Tibial artery (tissue), 4 donors: ENCODE data around the gene NCKAP5.

Experiments used
- DNase-seq, 2 donors: peaks; one replicate each; pipeline ENCODE4 v3.0.0-alpha.2; 2019
- H3K27ac ChIP-seq, 2 donors: fragments of 200-600 bp; sonication (generic) in 1 of 2; 1 replicate in 1 of 2; 2 replicates in 1 of 2; pipeline ENCODE4 v1.5.1; 2018 to 2019; ENCODE audit warnings: mild to moderate bottlenecking in 1 of 2
- H3K27me3 ChIP-seq, 2 donors: fragments of 200-600 bp; sonication (generic) in 1 of 2; one replicate each; pipeline versions ENCODE4 v1.5.1 to v1.6.0; 2016 to 2019
- H3K36me3 ChIP-seq, 3 donors: fragments of 200-600 bp; sonication (generic) in 2 of 3; one replicate each; pipeline ENCODE4 v1.5.1; 2016 to 2019; ENCODE audit warnings: mild to moderate bottlenecking in 2 of 3
- H3K4me1 ChIP-seq, 4 donors: fragments of 200-600 bp; sonication (generic) in 2 of 4; 1 replicate in 3 of 4; 2 replicates in 1 of 4; pipeline ENCODE4 v1.5.1; 2016 to 2019
- H3K4me3 ChIP-seq, 2 donors: fragments of 200-600 bp; sonication (generic) in 1 of 2; 1 replicate in 1 of 2; 2 replicates in 1 of 2; pipeline ENCODE4 v1.5.1; 2018 to 2019; ENCODE audit warnings: mild to moderate bottlenecking in 2 of 2
- H3K9me3 ChIP-seq, 3 donors: fragments of 200-600 bp; sonication (generic) in 1 of 3; one replicate each; pipeline ENCODE4 v1.5.1; 2016 to 2019
- CTCF ChIP-seq, 2 experiments: fragments of 200-600 bp in 1 of 2; fragments of 450-650 bp in 1 of 2; IDR thresholded peaks; one replicate each; pipeline ENCODE4 v1.5.1; 2017 to 2019; ENCODE audit warnings: antibody characterized with exemption in 2 of 2, mild to moderate bottlenecking in 1 of 2, moderate library complexity in 1 of 2
- intact Hi-C: fragments of 100-400 bp; cut with DNase I; formaldehyde crosslinking; loops from one replicate; pipeline ENCODE4 v1.15.0; 2023; ENCODE audit warnings: low total_unique reads

NCKAP5 gene

GRCh38 chr2:132904142-132904842 is 664.0 kb downstream of the NCKAP5 start:
- Histone ChIP-seq H3K27me3 (no peaks in the 10 kb centered on the region), H3K4me1 (no peaks in the 10 kb centered on the region), H3K27ac (no peak overlapping the region), H3K36me3 (no peaks in the 10 kb centered on the region), H3K4me3 (no peak overlapping the region), H3K9me3 (no peaks in the 10 kb centered on the region)
- DNase-seq = no peak
- TF ChIP-seq CTCF (IDR thresholded peaks at IDR 0.05) = no peak
- intact Hi-C loops = no loop called here

- no peak for TF ChIP-seq CTCF (IDR thresholded peaks at IDR 0.05)
- Histone ChIP-seq H3K4me1 (no peaks in the 10 kb centered on the region), H3K36me3 (no peaks in the 10 kb centered on the region), H3K27ac (no peak overlapping the region), H3K9me3 (no peaks in the 10 kb centered on the region), H3K27me3 (no peaks in the 10 kb centered on the region), H3K4me3 (no peak overlapping the region)
- no peak for DNase-seq
- intact Hi-C loops = no loop called here
Measured at GRCh38 chr2:132902626-132903025, 665.6 kb downstream of the NCKAP5 start.

GRCh38 chr2:132901661-132902060 is 666.6 kb downstream of the NCKAP5 start:
- no peak overlapping the region for H3K27ac ChIP-seq
- DNase-seq = no peak
- H3K9me3 ChIP-seq = no peaks in the 10 kb centered on the region
- H3K4me1 ChIP-seq = no peaks in the 10 kb centered on the region
- TF ChIP-seq CTCF (IDR thresholded peaks at IDR 0.05) = no peak
- intact Hi-C loops = no loop called here
- no peaks in the 10 kb centered on the region for H3K36me3 ChIP-seq
- no peak overlapping the region for H3K4me3 ChIP-seq
- no peaks in the 10 kb centered on the region for H3K27me3 ChIP-seq

GRCh38 chr2:132897111-132897510 is 671.2 kb downstream of the NCKAP5 start:
- Histone ChIP-seq H3K27ac (no peak overlapping the region), H3K4me1 (no peaks in the 10 kb centered on the region), H3K36me3 (no peaks in the 10 kb centered on the region), H3K9me3 (no peaks in the 10 kb centered on the region), H3K27me3 (no peaks in the 10 kb centered on the region), H3K4me3 (no peak overlapping the region)
- intact Hi-C loops = no loop called here
- no peak for TF ChIP-seq CTCF (IDR thresholded peaks at IDR 0.05)
- no peak for DNase-seq

- no peaks in the 10 kb centered on the region for H3K36me3 ChIP-seq
- TF ChIP-seq CTCF (IDR thresholded peaks at IDR 0.05) = no peak
- H3K9me3 ChIP-seq = no peaks in the 10 kb centered on the region
- no peak overlapping the region for H3K4me3 ChIP-seq
- H3K27ac ChIP-seq = no peak overlapping the region
- intact Hi-C loops = no loop called here
- H3K27me3 ChIP-seq = no peaks in the 10 kb centered on the region
- H3K4me1 ChIP-seq = no peaks in the 10 kb centered on the region
- no peak for DNase-seq
Measured at GRCh38 chr2:132896073-132896472, 672.2 kb downstream of the NCKAP5 start.

- H3K27me3 ChIP-seq = no peaks in the 10 kb centered on the region
- no peak overlapping the region for H3K27ac ChIP-seq
- no peak overlapping the region for H3K4me3 ChIP-seq
- no peaks in the 10 kb centered on the region for H3K4me1 ChIP-seq
- H3K36me3 ChIP-seq = no peaks in the 10 kb centered on the region
- no peaks in the 10 kb centered on the region for H3K9me3 ChIP-seq
- no peak for TF ChIP-seq CTCF (IDR thresholded peaks at IDR 0.05)
- DNase-seq = no peak
- intact Hi-C loops = no loop called here
Measured at GRCh38 chr2:132891498-132891897, 676.8 kb downstream of the NCKAP5 start.
